ENCODE results near the gene WIPF3. TPM values are rescaled to one million over a fixed set of nuclear protein-coding genes. Genes with fewer than 3 reads are reported as not detected.

WIPF3 gene
- total RNA-seq, 1 experiment from 2014 or later: 0.26 TPM

DNA sequence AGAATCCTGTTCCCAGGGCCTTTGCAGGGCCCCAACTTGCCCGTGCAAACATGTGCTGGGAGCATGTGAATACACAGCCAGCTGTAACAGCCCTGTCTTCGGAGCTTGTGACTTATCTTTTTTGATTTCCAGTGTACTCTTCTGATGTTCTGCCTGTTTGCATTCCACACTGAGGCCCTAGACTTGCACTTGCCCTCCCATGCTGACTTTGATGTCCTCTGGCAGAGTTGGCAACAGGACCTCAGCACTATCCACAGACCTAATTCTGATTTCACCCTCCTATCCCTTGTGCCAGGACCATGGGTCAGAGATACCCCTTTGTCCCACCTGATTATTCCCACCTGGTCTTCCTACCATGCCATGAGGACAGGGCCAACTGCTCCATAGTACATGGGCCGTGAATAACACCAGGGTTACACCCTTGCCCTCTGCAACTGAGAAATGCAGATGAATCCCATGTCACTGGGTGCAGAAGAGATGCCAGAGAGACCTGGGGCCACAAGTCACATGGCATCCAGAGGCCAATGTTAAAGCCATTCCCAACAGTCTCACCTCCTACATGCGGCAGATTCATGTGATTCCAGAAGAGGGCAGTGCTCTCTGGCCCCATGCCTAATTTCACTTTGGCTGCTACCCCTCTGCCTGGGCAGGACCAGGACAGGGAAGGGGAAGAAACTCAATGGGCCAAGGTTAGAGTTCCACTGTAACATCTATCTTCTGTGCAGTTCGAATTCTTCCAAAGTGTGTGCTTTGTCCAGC lies 140.3 kb downstream of the WIPF3 start:
- ChIA-PET CTCF (no interaction called here), POLR2A (ENCODE audit: unreplicated experiment) (no interaction called here)
- Histone ChIP-seq H2AFZ (no peak overlapping the region), H3K36me3 (ENCODE audit: low read depth) (peaks cover 9% of the 10 kb centered on the region; the same call in 1 of the 2 replicates), H3K9me3 (ENCODE audit: insufficient read depth, low read depth) (no peaks in the 10 kb centered on the region), H3F3A (ENCODE audit: insufficient read depth, low read depth) (no peaks in the 10 kb centered on the region), H4K20me1 (ENCODE audit: insufficient read depth) (no peaks in the 10 kb centered on the region), H3K27ac (no peak overlapping the region), H3K4me1 (replicated peaks; ENCODE audit: insufficient read depth) (no peaks in the 10 kb centered on the region), H3K4me3 (no peak overlapping the region), H3K9me2 (ENCODE audit: insufficient read depth) (no peaks in the 10 kb centered on the region), H3K79me2 (ENCODE audit: low read depth) (no peaks in the 10 kb centered on the region), H3K4me2 (no peak overlapping the region), H3K27me3 (ENCODE audit: insufficient read depth, low read depth) (no peaks in the 10 kb centered on the region)
- TF ChIP-seq, protein P1, sequence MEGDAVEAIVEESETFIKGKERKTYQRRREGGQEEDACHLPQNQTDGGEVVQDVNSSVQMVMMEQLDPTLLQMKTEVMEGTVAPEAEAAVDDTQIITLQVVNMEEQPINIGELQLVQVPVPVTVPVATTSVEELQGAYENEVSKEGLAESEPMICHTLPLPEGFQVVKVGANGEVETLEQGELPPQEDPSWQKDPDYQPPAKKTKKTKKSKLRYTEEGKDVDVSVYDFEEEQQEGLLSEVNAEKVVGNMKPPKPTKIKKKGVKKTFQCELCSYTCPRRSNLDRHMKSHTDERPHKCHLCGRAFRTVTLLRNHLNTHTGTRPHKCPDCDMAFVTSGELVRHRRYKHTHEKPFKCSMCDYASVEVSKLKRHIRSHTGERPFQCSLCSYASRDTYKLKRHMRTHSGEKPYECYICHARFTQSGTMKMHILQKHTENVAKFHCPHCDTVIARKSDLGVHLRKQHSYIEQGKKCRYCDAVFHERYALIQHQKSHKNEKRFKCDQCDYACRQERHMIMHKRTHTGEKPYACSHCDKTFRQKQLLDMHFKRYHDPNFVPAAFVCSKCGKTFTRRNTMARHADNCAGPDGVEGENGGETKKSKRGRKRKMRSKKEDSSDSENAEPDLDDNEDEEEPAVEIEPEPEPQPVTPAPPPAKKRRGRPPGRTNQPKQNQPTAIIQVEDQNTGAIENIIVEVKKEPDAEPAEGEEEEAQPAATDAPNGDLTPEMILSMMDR (conservative IDR thresholded peaks at IDR 0.05): peak; percentile 56
- TF ChIP-seq EZH2 (IDR thresholded peaks at IDR 0.05; ENCODE audit: low read depth): no peak
- intact Hi-C loops (cut with micrococcal nuclease; ENCODE audit: unreplicated experiment): no loop called here
- no peak for DNase-seq
- no TSS peak for BruUV-seq (replicated peaks)

DNA sequence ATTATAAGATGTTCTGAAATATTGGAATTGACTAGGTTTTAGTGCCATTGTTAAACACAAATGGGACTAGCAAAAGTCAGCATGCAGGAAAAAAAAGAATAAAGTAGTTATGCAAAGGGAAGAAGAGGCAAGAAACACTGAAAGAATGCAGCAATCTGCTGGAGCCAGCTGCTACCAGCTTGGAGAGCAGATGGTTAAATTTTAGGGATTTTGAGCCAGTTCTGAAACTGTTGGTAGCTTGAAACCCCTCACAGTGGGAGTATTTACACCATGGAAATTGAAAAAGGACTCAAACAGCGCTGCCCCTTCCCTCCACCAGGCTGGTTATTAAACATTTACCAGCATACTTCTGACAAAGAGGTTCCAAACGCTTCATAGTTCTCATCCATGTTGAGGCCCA lies 142.3 kb downstream of the WIPF3 start:
- ChIA-PET CTCF (no interaction called here), POLR2A (ENCODE audit: unreplicated experiment) (no interaction called here)
- Histone ChIP-seq H3K4me1 (replicated peaks; ENCODE audit: insufficient read depth) (no peaks in the 10 kb centered on the region), H3K79me2 (ENCODE audit: low read depth) (no peaks in the 10 kb centered on the region), H3K27ac (no peak overlapping the region), H4K20me1 (ENCODE audit: insufficient read depth) (no peaks in the 10 kb centered on the region), H3K9me2 (ENCODE audit: insufficient read depth) (no peaks in the 10 kb centered on the region), H3K27me3 (ENCODE audit: insufficient read depth, low read depth) (no peaks in the 10 kb centered on the region), H3K4me2 (no peak overlapping the region), H3K36me3 (ENCODE audit: low read depth) (no peaks in the 10 kb centered on the region), H3K9me3 (ENCODE audit: insufficient read depth, low read depth) (no peaks in the 10 kb centered on the region), H3K4me3 (no peak overlapping the region), H3F3A (ENCODE audit: insufficient read depth, low read depth) (no peaks in the 10 kb centered on the region), H2AFZ (no peak overlapping the region)
- no TSS peak for BruUV-seq (replicated peaks)
- TF ChIP-seq EZH2 (IDR thresholded peaks at IDR 0.05; ENCODE audit: low read depth): no peak
- TF ChIP-seq, protein P1 (conservative IDR thresholded peaks at IDR 0.05): no peak
- no peak for DNase-seq
- intact Hi-C loops (cut with micrococcal nuclease; ENCODE audit: unreplicated experiment): no loop called here

DNA sequence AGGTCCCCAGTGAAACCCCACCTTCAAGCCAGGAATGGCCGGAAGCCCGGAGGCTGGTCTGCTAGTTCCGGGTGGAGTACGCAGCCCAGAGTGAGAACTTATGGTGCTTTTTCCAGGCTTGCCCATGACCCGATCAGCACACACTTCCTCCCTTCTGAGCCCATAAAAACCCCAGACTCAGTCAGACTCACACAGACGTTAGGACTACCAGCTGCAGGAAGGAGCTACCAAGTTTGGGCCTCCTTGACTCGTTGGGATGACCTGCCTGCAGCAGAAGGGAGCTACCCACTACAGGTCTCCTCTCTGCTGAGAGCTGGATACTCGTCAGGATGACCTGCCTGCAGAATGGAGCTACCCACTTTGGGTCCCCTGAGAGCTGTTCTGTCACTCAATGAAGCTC lies 144.2 kb downstream of the WIPF3 start:
- H3K4me1 ChIP-seq (replicated peaks; ENCODE audit: insufficient read depth): no peaks in the 10 kb centered on the region
- no peak for DNase-seq
- no peaks in the 10 kb centered on the region for H3K27me3 ChIP-seq (ENCODE audit: insufficient read depth, low read depth)
- ChIA-PET CTCF (no interaction called here), POLR2A (ENCODE audit: unreplicated experiment) (no interaction called here)
- BruUV-seq (replicated peaks): no TSS peak
- no peaks in the 10 kb centered on the region for H4K20me1 ChIP-seq (ENCODE audit: insufficient read depth)
- intact Hi-C loops (cut with micrococcal nuclease; ENCODE audit: unreplicated experiment): no loop called here
- H3F3A ChIP-seq (ENCODE audit: insufficient read depth, low read depth): no peaks in the 10 kb centered on the region
- no peaks in the 10 kb centered on the region for H3K9me2 ChIP-seq (ENCODE audit: insufficient read depth)
- no peaks in the 10 kb centered on the region for H3K9me3 ChIP-seq (ENCODE audit: insufficient read depth, low read depth)
- H2AFZ ChIP-seq: no peak overlapping the region
- H3K36me3 ChIP-seq (ENCODE audit: low read depth): peaks cover 10% of the 10 kb centered on the region; the same call in 1 of the 2 replicates
- no peaks in the 10 kb centered on the region for H3K79me2 ChIP-seq (ENCODE audit: low read depth)
- no peak overlapping the region for H3K4me2 ChIP-seq
- no peak overlapping the region for H3K4me3 ChIP-seq
- H3K27ac ChIP-seq: no peak overlapping the region
- TF ChIP-seq, protein P1 (conservative IDR thresholded peaks at IDR 0.05): no peak
- TF ChIP-seq EZH2 (IDR thresholded peaks at IDR 0.05; ENCODE audit: low read depth): no peak
